Epidermal melanocyte (primary cell): ENCODE results near the gene CCDC93.
"Not testable (repeated sequence)": the region's sequence is repeated elsewhere in the genome, so short reads cannot be mapped to it uniquely, and the experiment has no call there.

Experiments
- DNase-seq: peaks from one replicate; pipeline ENCODE4 v3.0.0; 2011; ENCODE audit warnings: low spot score; ENCODE audit not compliant: insufficient read length

Gene CCDC93

GRCh38 chr2:117956036-117956796, 57.7 kb downstream of the CCDC93 start:
- no peak for DNase-seq

GRCh38 chr2:117953231-117953630, 60.6 kb downstream of the CCDC93 start:
- DNase-seq, result no peak

GRCh38 chr2:117952701-117953100, 61.2 kb downstream of the CCDC93 start:
- DNase-seq, result no peak

- no peak for DNase-seq
Measured at GRCh38 chr2:117952228-117952627, 61.6 kb downstream of the CCDC93 start.

GRCh38 chr2:117949806-117950205, 64.1 kb downstream of the CCDC93 start:
- DNase-seq, result no peak

- no peak for DNase-seq
Measured at GRCh38 chr2:117948615-117949014, 65.3 kb downstream of the CCDC93 start.

GRCh38 chr2:117945296-117945695, 68.6 kb downstream of the CCDC93 start:
- no peak for DNase-seq

- no peak for DNase-seq
Measured at GRCh38 chr2:117944816-117945215, 69.1 kb downstream of the CCDC93 start.

GRCh38 chr2:117943013-117943672, 70.7 kb downstream of the CCDC93 start:
- no peak for DNase-seq

GRCh38 chr2:117942551-117942950, 71.3 kb downstream of the CCDC93 start:
- DNase-seq, result no peak

GRCh38 chr2:117941693-117942092, 72.2 kb downstream of the CCDC93 start:
- DNase-seq, result no peak

GRCh38 chr2:117940436-117940835, 73.4 kb downstream of the CCDC93 start:
- DNase-seq, result no peak

- no peak for DNase-seq
Measured at GRCh38 chr2:117938611-117939010, 75.3 kb downstream of the CCDC93 start.

GRCh38 chr2:117936871-117937428, 76.9 kb downstream of the CCDC93 start:
- DNase-seq, result no peak

- no peak for DNase-seq
Measured at GRCh38 chr2:117935954-117936353, 77.9 kb downstream of the CCDC93 start.

GRCh38 chr2:117935456-117935855, 78.4 kb downstream of the CCDC93 start:
- DNase-seq, result no peak

- no peak for DNase-seq
Measured at GRCh38 chr2:117933884-117934354, 80.0 kb downstream of the CCDC93 start.

- DNase-seq, result no peak
Measured at GRCh38 chr2:117931978-117932377, 81.9 kb downstream of the CCDC93 start.

- DNase-seq, result no peak
Measured at GRCh38 chr2:117931266-117931665, 82.6 kb downstream of the CCDC93 start.

GRCh38 chr2:117930775-117931174, 83.1 kb downstream of the CCDC93 start:
- no peak for DNase-seq

GRCh38 chr2:117923471-117923870, 90.4 kb downstream of the CCDC93 start:
- not testable (repeated sequence) for DNase-seq

GRCh38 chr2:117921520-117921919, 92.3 kb downstream of the CCDC93 start:
- DNase-seq, result no peak
